NT2/D1 (cell line): ENCODE measurements around the gene SLC9A9.

Source experiments
- DNase-seq: peaks from one replicate; pipeline ENCODE4 v3.0.0-alpha.2; 2011; ENCODE audit warnings: low read depth, low spot score
- H3K27me3 ChIP-seq: 2 replicates; pipeline ENCODE4 v1.6.0; 2011; ENCODE audit warnings: mild to moderate bottlenecking; ENCODE audit not compliant: insufficient read length, insufficient read depth
- H3K36me3 ChIP-seq: 2 replicates; pipeline ENCODE4 v1.6.1; 2011; ENCODE audit warnings: mild to moderate bottlenecking, low read length, mixed read lengths; ENCODE audit not compliant: insufficient read depth, insufficient read length
- H3K4me1 ChIP-seq: 2 replicates; pipeline ENCODE4 v1.5.1; 2011; ENCODE audit not compliant: insufficient read depth, insufficient read length
- H3K4me3 ChIP-seq: 2 replicates; pipeline ENCODE4 v1.5.1; 2011; ENCODE audit warnings: low read depth; ENCODE audit not compliant: insufficient read length
- H3K9ac ChIP-seq: 2 replicates; pipeline ENCODE4 v1.6.0; 2011; ENCODE audit warnings: low read depth; ENCODE audit not compliant: insufficient read length
- H3K9me3 ChIP-seq: 2 replicates; pipeline ENCODE4 v1.5.1; 2011; ENCODE audit warnings: mild to moderate bottlenecking, low read length; ENCODE audit not compliant: insufficient read depth
- SUZ12 ChIP-seq: IDR thresholded peaks from 2 replicates; pipeline ENCODE4 v1.6.1; 2011; ENCODE audit not compliant: insufficient read length, insufficient read depth; ENCODE audit errors: extremely low read depth
- YY1 ChIP-seq: IDR thresholded peaks from 2 replicates; pipeline ENCODE4 v1.6.1; 2011; ENCODE audit not compliant: insufficient read length, insufficient read depth
- ZNF274 ChIP-seq: IDR thresholded peaks from 2 replicates; pipeline ENCODE4 v1.6.1; 2011; ENCODE audit warnings: mild to moderate bottlenecking, low read depth, low read length

The SLC9A9 gene

GRCh38 chr3:143552851-143553250, 295.4 kb downstream of the SLC9A9 start:
- no peaks in the 10 kb centered on the region for H3K27me3 ChIP-seq
- H3K4me3 ChIP-seq: no peak overlapping the region
- no peaks in the 10 kb centered on the region for H3K4me1 ChIP-seq
- no peak for DNase-seq
- peaks cover 3% of the 10 kb centered on the region for H3K9me3 ChIP-seq
- TF ChIP-seq YY1: no peak
- no peak for TF ChIP-seq ZNF274
- TF ChIP-seq SUZ12: no peak
- H3K9ac ChIP-seq: no peak overlapping the region
- H3K36me3 ChIP-seq: no peaks in the 10 kb centered on the region

GRCh38 chr3:143551761-143552160, 296.5 kb downstream of the SLC9A9 start:
- Histone ChIP-seq H3K9ac (no peak overlapping the region), H3K9me3 (no peaks in the 10 kb centered on the region)

GRCh38 chr3:143548861-143549497, 299.3 kb downstream of the SLC9A9 start:
- H3K9ac ChIP-seq: no peak overlapping the region
- TF ChIP-seq ZNF274 (no peak), YY1 (no peak), SUZ12 (no peak)
- no peaks in the 10 kb centered on the region for H3K4me1 ChIP-seq
- H3K27me3 ChIP-seq: no peaks in the 10 kb centered on the region
- no peaks in the 10 kb centered on the region for H3K36me3 ChIP-seq
- H3K9me3 ChIP-seq: no peaks in the 10 kb centered on the region
- DNase-seq: no peak
- no peak overlapping the region for H3K4me3 ChIP-seq

More at GRCh38 chr3:143551761-143552160, 296.5 kb downstream of the SLC9A9 start:
- no peaks in the 10 kb centered on the region for H3K27me3 ChIP-seq
- no peak overlapping the region for H3K4me3 ChIP-seq
- H3K4me1 ChIP-seq: no peaks in the 10 kb centered on the region
- H3K36me3 ChIP-seq: no peaks in the 10 kb centered on the region
- no peak for DNase-seq
- TF ChIP-seq SUZ12: no peak
- TF ChIP-seq ZNF274: no peak
- TF ChIP-seq YY1: no peak

- Histone ChIP-seq H3K36me3 (no peaks in the 10 kb centered on the region), H3K27me3 (no peaks in the 10 kb centered on the region), H3K9ac (no peak overlapping the region), H3K4me1 (no peaks in the 10 kb centered on the region), H3K9me3 (no peaks in the 10 kb centered on the region), H3K4me3 (no peak overlapping the region)
- no peak for TF ChIP-seq SUZ12
- TF ChIP-seq YY1: no peak
- TF ChIP-seq ZNF274: no peak
- DNase-seq: no peak
These were observed 299.9 kb downstream of the SLC9A9 start for GRCh38 chr3:143548393-143548792.

GRCh38 chr3:143538577-143538981, 309.7 kb downstream of the SLC9A9 start:
- no peak for DNase-seq
- Histone ChIP-seq H3K9me3 (no peaks in the 10 kb centered on the region), H3K4me3 (no peak overlapping the region), H3K27me3 (no peaks in the 10 kb centered on the region), H3K9ac (no peak overlapping the region), H3K36me3 (no peaks in the 10 kb centered on the region), H3K4me1 (no peaks in the 10 kb centered on the region)
- no peak for TF ChIP-seq SUZ12
- no peak for TF ChIP-seq YY1
- TF ChIP-seq ZNF274: no peak

GRCh38 chr3:143538061-143538460, 310.2 kb downstream of the SLC9A9 start:
- TF ChIP-seq SUZ12: no peak
- no peak for TF ChIP-seq ZNF274
- no peak for TF ChIP-seq YY1
- H3K36me3 ChIP-seq: no peaks in the 10 kb centered on the region
- H3K4me3 ChIP-seq: no peak overlapping the region
- H3K9me3 ChIP-seq: no peaks in the 10 kb centered on the region
- no peak overlapping the region for H3K9ac ChIP-seq
- no peaks in the 10 kb centered on the region for H3K4me1 ChIP-seq
- H3K27me3 ChIP-seq: no peaks in the 10 kb centered on the region
- no peak for DNase-seq

GRCh38 chr3:143536817-143537535, 311.3 kb downstream of the SLC9A9 start:
- H3K9ac ChIP-seq: no peak overlapping the region
- H3K4me3 ChIP-seq: no peak overlapping the region
- no peaks in the 10 kb centered on the region for H3K9me3 ChIP-seq
- DNase-seq: no peak
- no peaks in the 10 kb centered on the region for H3K36me3 ChIP-seq
- H3K4me1 ChIP-seq: no peaks in the 10 kb centered on the region
- TF ChIP-seq YY1: no peak
- TF ChIP-seq SUZ12: no peak
- TF ChIP-seq ZNF274: no peak
- no peaks in the 10 kb centered on the region for H3K27me3 ChIP-seq
